HG03095 (cell line): Measurements from ENCODE around the gene UCHL5.
"Not testable (repeated sequence)": the region's sequence is repeated elsewhere in the genome, so short reads cannot be mapped to it uniquely, and the experiment has no call there.

ENCODE experiments used
- ATAC-seq: cut with Tn5 transposase; IDR thresholded peaks from one replicate; pipeline ENCODE4 v1.9.1; 2021; ENCODE audit warnings: moderate library complexity; ENCODE audit not compliant: unreplicated experiment

Gene UCHL5

DNA sequence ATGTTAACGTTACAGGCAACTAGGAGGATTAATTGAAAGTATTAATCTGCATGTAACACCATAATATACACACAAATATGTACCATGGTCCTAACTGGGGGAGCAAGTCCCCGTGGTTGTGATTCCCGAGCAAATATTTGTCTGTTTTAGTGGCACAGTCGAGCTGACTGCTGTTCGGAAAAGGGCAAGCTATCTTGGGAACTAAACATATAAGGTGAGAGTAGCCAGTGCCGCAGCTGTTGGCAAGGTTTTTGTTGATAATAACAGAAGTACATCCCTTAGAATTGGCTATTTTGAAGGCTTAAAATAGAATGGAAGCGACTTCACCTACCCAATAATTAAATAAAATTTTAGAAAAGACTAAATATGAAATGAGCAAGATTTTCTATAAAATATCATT lies 45.5 kb downstream of the UCHL5 start:
- no peak for ATAC-seq

- no peak for ATAC-seq
These were observed 46.2 kb downstream of the UCHL5 start for GRCh38 chr1:193013005-193013404.

DNA sequence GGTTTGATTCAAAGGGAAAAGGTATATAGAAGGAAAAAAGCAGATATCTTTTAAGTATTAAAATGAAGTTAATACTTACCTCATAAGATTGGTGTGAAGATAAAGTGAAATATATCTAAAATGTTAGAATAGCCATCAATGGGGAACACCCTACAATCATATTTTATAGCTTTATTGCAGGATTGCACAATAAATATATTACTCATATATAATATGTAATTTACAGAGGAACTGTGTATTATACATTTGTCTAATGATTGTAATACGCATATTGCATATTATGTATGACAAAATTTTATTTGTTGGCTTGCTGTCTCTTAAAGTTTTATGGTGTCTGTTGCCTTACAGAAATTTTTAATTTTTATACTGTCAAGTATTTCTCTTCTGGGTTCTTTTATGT lies 47.8 kb downstream of the UCHL5 start:
- no peak for ATAC-seq

DNA sequence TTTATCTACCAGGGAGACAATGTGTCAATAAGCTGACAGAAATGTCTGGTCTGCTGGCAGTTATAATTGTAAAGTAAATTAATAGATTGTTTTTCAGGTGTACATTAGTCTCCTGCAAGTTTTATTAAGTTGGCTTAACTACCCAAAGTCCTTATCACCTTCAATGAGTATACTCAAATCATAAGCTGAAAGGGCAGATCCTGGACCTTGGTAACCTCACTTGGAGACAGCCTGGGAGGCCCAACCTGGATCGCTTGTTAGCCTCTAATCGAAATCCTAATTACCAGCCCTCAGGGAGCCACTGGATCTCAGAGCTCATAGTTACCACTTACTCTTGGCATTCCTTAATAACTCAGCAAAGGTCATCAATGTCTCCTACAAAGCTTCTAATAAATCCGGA lies 49.7 kb downstream of the UCHL5 start:
- ATAC-seq = no peak

GRCh38 chr1:193005785-193006184 lies 53.4 kb downstream of the UCHL5 start:
- no peak for ATAC-seq

- no peak for ATAC-seq
These were observed 60.6 kb downstream of the UCHL5 start for GRCh38 chr1:192998536-192998935.

DNA sequence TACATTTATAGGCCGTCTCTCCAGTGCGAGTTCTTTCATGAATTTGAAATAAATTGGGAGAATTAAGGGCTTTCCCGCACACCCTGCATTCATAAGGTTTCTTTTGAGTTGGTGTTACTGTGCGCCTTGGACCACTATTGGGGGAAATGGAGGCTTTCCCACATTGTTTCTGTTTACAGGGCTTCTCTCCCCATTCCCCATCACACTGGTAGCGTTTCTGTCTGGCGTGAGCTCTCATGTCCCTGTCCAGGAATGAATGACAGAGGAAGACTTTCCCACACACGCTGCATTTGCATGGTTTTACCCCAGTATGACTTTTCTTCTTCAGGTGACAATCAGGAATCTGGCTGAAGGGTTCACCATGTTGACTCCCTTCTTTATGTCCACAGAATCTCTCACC lies 65.0 kb downstream of the UCHL5 start:
- ATAC-seq = no peak

- no peak for ATAC-seq
These were observed 65.6 kb downstream of the UCHL5 start for GRCh38 chr1:192993426-192994085.

DNA sequence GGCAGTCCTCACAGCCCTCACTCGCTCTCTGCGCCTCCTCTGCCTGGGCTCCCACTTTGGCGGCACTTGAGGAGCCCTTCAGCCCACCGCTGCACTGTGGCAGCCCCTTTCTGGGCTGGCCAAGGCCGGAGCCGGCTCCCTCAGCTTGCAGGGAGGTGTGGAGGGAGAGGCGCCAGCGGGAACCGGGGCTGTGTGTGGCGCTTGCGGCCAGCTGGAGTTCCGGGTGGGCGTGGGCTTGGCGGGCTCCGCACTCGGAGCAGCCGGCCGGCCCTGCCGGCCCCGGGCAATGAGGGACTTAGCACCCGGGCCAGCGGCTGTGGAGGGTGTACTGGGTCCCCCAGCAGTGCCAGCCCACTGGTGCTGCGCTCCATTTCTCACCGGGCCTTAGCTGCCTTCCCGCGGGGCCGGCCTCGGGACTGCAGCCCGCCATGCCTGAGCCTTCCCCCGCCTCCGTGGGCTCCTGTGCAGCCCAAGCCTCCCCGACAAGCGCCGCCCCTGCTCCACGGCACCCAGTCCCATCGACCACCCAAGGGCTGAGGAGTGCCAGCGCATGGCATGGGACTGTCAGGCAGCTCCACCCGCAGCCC lies 72.3 kb downstream of the UCHL5 start:
- ATAC-seq = not testable (repeated sequence)

GRCh38 chr1:192986110-192986747 lies 72.9 kb downstream of the UCHL5 start:
- ATAC-seq = no peak

DNA sequence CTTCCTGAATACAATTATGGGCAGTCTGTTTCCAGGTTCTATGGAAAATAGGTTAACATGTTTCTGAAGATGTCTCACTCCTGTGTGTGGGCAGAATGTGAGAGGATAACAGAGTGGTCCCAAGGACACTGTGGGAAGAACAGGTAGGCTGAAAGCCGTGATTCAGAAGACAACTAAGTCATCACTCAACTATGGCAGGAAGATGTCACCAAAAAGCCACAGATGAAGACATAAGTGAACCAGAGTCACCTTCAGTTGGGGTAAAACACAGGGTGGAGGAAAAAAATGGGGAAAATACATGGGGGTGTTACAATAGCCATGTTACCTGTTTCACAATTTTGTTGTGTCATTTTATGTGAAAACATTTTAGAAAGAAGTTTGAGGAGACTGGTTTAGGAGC lies 75.1 kb downstream of the UCHL5 start:
- ATAC-seq = peak; percentile 42

GRCh38 chr1:192983349-192983980 lies 75.7 kb downstream of the UCHL5 start:
- peak; percentile 89 for ATAC-seq

DNA sequence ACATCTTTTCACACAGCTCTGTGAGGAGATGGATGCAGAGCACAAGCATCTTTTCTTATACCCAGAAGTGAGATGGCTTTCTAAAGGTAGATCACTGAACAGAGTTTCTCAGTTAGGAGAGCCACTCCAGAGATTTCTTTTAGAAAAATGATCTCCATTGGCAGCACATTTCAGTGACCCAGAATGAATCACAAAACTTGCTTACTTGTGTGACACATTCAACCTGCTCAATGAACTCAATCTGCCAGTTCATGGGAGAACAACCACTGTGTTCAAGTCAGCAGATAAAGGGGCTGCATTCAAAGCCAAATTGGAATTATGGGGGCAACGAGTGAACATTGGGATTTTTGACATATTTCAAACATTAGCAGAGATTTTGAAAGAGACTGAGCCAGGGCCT lies 78.3 kb downstream of the UCHL5 start:
- no peak for ATAC-seq

- ATAC-seq = not testable (repeated sequence)
These were observed 78.8 kb downstream of the UCHL5 start for GRCh38 chr1:192980334-192980733.

DNA sequence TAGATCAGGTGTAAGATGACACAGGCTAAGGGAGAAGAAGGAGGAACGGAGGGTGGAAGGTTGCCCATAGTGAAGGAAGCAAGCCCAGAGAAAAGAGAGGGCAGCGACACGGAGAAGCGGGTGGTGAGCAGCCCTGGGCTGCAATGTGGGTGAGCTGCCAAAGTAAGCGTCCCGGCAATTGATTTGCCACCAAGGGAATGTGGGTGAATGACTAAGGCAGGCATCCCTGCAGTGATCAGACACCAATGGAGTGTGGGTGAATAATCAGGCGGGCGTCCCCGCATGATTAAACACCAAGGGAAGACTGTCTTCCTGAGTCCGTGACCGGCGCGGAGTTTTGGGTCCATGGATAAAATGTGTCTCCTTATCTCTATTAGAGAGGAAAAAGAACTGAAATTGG lies 79.6 kb downstream of the UCHL5 start:
- ATAC-seq = no peak

DNA sequence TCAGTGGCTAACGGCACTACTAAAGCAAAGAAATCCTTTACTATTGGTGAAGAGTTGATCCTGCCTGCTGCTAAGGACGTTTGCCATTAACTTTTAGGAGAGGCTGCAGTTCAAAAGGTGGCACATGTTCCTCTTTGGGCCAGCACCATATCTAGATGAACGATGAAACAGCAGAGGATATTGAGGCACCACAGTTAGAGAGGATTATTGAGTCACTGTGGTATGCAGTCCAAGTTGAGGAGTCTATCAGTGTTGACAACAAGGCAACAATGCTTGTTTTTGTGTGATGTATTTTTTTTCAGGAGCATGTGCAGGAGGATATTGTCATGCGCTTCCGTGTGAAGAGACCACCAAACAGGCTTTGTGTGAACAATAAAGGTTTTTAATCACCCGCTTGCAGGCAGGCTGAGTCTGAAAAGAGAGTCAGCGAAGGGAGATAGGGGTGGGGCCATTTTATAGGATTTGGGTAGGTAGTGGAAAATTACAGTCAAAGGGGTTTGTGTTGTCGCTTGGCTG lies 80.9 kb downstream of the UCHL5 start:
- ATAC-seq = no peak

- ATAC-seq = no peak
These were observed 82.0 kb downstream of the UCHL5 start for GRCh38 chr1:192977089-192977706.

DNA sequence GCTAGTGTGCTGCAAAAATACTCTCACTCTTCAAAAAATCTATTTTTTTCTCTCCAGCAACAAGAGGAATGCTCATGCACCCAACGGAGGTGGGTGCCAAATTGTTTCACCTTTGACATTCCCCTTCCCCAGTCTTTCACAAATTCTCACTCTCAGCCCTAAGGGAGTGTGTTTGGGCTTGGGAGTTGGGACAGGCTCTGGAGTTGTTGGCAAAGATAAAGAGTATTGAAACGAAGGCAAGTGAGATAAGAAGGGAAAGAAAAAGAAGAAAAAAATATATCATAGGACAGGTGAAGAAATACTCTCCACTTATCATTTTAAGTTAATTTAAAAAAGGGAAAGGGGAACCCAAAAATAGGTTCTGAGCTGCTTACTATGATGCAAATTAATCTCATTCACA lies 82.6 kb downstream of the UCHL5 start:
- no peak for ATAC-seq

DNA sequence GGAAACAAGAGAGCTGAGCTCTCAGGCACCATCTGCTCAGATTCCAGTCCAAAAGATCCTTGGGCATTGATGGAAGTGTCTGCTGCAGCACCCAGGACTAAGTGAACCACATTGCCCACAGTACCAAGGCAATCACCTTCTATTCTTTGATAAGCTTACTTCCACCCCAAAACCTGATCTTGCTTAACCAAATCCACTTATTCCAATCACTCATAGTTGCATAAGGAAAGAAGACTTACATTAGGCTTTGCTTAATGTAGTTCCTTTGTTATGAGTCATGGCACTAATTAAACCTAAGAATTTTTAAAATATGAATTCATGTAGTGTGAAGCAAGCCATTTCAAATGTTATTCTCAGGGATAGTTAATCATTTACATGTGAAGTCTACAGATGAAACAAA lies 84.5 kb downstream of the UCHL5 start:
- no peak for ATAC-seq

GRCh38 chr1:192973988-192974387 lies 85.2 kb downstream of the UCHL5 start:
- no peak for ATAC-seq

DNA sequence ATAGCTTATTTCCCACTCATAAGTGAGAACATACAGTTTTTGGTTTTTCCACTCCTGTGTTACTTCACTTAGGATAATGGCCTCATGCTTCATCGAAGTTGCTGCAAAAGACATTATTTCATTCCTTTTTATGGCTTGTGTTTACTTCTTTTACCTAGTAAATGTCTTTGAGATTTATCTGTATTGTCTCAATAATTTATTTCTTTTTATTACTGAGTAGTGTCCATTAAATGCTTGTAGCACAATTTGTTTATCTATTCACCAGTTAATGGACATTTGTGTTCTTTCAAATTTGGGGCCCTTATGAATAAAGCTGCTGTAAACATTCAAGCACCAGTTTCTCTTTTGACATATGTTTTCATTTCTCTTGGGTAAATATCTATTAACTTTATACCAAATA lies 86.0 kb downstream of the UCHL5 start:
- ATAC-seq = no peak
